CD4-positive, CD25-positive, alpha-beta regulatory T cell (primary cell): ENCODE results near the gene FUT6. TPM values are rescaled to one million over a fixed set of nuclear protein-coding genes. Genes with fewer than 3 reads are reported as not detected.

Experiments
- ATAC-seq, 2 donors: fragments of 150-1000 bp; cut with Tn5 transposase; one replicate each; pipeline ENCODE4 v1.10.0; 2021; ENCODE audit warnings: low read depth in 2 of 2, moderate number of reproducible peaks in 2 of 2, moderate library complexity in 1 of 2
- DNase-seq, 3 donors: peaks; one replicate each; pipeline versions ENCODE4 v3.0.0 to v3.0.0-alpha.2; 2012 to 2022; ENCODE audit warnings: mixed read lengths in 1 of 3
- H3K27ac ChIP-seq: one replicate; pipeline ENCODE4 v1.7.0; 2013; ENCODE audit warnings: mild to moderate bottlenecking, low read length; ENCODE audit not compliant: insufficient read depth, poor library complexity, severe bottlenecking
- H3K27me3 ChIP-seq: one replicate; pipeline ENCODE4 v1.7.0; 2013; ENCODE audit warnings: low read length; ENCODE audit not compliant: control insufficient read depth, insufficient read depth
- H3K36me3 ChIP-seq: one replicate; pipeline ENCODE4 v1.7.0; 2013; ENCODE audit warnings: mild to moderate bottlenecking, low read length, moderate library complexity; ENCODE audit not compliant: control insufficient read depth, insufficient read depth
- H3K4me1 ChIP-seq: 2 replicates; pipeline ENCODE4 v1.7.0; 2013; ENCODE audit warnings: mild to moderate bottlenecking, low read length; ENCODE audit not compliant: insufficient read depth, control insufficient read depth, poor library complexity, severe bottlenecking
- H3K4me3 ChIP-seq: one replicate; pipeline ENCODE4 v1.7.0; 2013; ENCODE audit warnings: low read depth, mild to moderate bottlenecking, low read length, moderate library complexity
- H3K9me3 ChIP-seq, 2 experiments: 1 replicate in 1 of 2; 2 replicates in 1 of 2; pipeline ENCODE4 v1.7.0; 2013; ENCODE audit warnings: low read length in 2 of 2, mild to moderate bottlenecking in 1 of 2, moderate library complexity in 1 of 2; ENCODE audit not compliant: control insufficient read depth in 2 of 2
- H3K27ac Mint-ChIP-seq, 3 donors: one replicate each; pipeline ENCODE4 v1.8.0; 2020 to 2022; ENCODE audit warnings: mild to moderate bottlenecking in 3 of 3, mixed read lengths in 3 of 3, moderate library complexity in 2 of 3
- H3K27me3 Mint-ChIP-seq: one replicate; pipeline ENCODE4 v1.8.0; 2022; ENCODE audit warnings: mild to moderate bottlenecking, mixed read lengths
- H3K36me3 Mint-ChIP-seq: one replicate; pipeline ENCODE4 v1.8.0; 2020; ENCODE audit warnings: mixed read lengths
- H3K4me1 Mint-ChIP-seq, 4 donors: one replicate each; pipeline ENCODE4 v1.8.0; 2020 to 2022; ENCODE audit warnings: mixed read lengths in 4 of 4, mild to moderate bottlenecking in 1 of 4
- H3K4me3 Mint-ChIP-seq, 4 donors: one replicate each; pipeline ENCODE4 v1.8.0; 2020 to 2022; ENCODE audit warnings: mild to moderate bottlenecking in 4 of 4, mixed read lengths in 4 of 4, moderate library complexity in 3 of 4
- H3K9me3 Mint-ChIP-seq, 7 donors: one replicate each; pipeline ENCODE4 v1.8.0; 2020 to 2022; ENCODE audit warnings: mixed read lengths in 7 of 7, mild to moderate bottlenecking in 3 of 7, moderate library complexity in 2 of 7
- polyA plus RNA-seq, 4 donors: library from polyadenylated mRNA; unstranded; fragments of 300-500 nt; fragmentation: Illumina TruSeq; gene quantifications; one replicate each; pipeline ENCODE4 v1.2.3, GENCODE V29; 2021
- total RNA-seq: library from RNA; stranded (reverse); gene quantifications from one replicate; pipeline ENCODE4 v1.2.3, GENCODE V29; 2022

FUT6 gene
- total and polyA plus RNA-seq, 5 donors from 2014 or later = not detected

DNA sequence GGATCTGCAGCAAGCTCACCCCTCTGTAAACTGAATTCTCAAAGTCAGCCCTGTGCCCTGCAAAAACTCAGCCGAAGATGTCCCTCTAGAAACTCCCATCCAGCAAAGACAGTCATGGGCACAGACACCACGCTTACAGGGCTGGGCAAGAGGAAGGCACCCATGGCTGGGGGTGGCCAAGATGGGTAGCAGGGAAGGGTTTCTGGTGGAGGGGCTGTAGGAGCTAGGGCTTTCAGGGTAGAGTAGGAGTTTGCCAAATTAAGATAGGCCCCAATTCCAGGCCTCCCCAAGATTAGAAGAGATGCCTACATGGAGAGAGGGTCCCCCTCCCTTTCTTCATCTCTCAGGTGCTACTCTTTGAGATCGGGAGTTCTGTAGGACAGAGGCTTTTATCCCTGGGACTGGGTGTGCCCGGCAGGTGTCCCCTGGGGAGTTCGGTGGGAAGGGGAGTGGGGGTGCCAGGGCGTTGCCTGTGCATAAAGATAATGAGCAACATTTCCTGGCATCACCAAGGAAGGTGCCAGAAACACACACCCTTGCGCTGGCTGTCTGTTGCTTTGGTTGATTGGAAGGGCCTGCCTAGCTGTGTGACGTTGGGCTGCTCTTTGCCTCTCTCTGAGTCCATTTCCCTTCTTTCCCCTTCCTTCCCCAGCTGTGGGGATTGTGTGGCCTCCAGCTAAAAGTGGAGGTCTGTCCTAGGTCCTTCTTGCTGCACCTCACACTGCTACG lies 25.2 kb downstream of the FUT6 start:
- H3K4me1 ChIP-seq = no peaks in the 10 kb centered on the region
- DNase-seq = no peak
- H3K36me3 Mint-ChIP-seq = no peaks in the 10 kb centered on the region

GRCh38 chr19:5811117-5811516 lies 28.4 kb downstream of the FUT6 start:
- Histone ChIP-seq H3K9me3 (no peaks in the 10 kb centered on the region), H3K36me3 (no peaks in the 10 kb centered on the region), H3K4me1 (no peaks in the 10 kb centered on the region), H3K4me3 (no peak overlapping the region), H3K27me3 (no peaks in the 10 kb centered on the region), H3K27ac (no peak overlapping the region)
- no peak for DNase-seq
- peaks cover 0 to 6% (median 0%) of the 10 kb centered on the region in 4 donors for H3K4me1 Mint-ChIP-seq
- no peak overlapping the region for H3K4me3 Mint-ChIP-seq
- no peaks in the 10 kb centered on the region for H3K36me3 Mint-ChIP-seq
- no peak overlapping the region for H3K27ac Mint-ChIP-seq
- H3K27me3 Mint-ChIP-seq = peaks cover 13% of the 10 kb centered on the region
- ATAC-seq = no peak
- peaks cover 0 to 1% (median 0%) of the 10 kb centered on the region in 7 donors for H3K9me3 Mint-ChIP-seq

More for the DNA sequence above, 25.2 kb downstream of the FUT6 start:
- H3K27ac ChIP-seq = no peak overlapping the region
- no peak overlapping the region for H3K4me3 Mint-ChIP-seq
- H3K27me3 ChIP-seq = no peaks in the 10 kb centered on the region
- no peak for ATAC-seq
- H3K36me3 ChIP-seq = no peaks in the 10 kb centered on the region
- H3K27ac Mint-ChIP-seq = peak overlapping the region in 1 of 3 donors; percentile 59
- no peaks in the 10 kb centered on the region for H3K4me1 Mint-ChIP-seq
- no peaks in the 10 kb centered on the region for H3K9me3 ChIP-seq
- no peak overlapping the region for H3K4me3 ChIP-seq
- peaks cover 4% of the 10 kb centered on the region for H3K27me3 Mint-ChIP-seq
- H3K9me3 Mint-ChIP-seq = peaks cover 0 to 1% (median 0%) of the 10 kb centered on the region in 7 donors

DNA sequence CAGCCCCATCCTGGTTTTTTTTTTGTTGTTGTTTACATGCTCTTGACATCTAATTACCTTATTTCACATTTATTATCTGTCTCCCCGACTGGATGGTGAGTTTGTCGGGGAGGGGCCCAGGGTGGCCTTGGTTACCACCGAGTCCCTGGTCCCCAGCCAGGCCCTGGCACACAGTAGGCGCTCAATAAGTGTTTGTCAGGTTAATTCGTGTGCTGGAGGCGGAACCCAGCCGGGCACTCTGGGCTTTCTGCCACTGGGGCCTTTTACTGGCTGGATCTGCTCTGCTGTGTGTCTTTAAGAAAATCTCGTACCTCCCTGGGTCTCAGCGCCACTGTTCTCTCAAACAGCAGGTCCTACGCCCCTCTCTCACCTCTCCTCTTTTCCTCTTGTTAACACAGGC lies 30.0 kb downstream of the FUT6 start:
- ATAC-seq (no peak), DNase-seq (no peak)
- Histone ChIP-seq H3K36me3 (no peaks in the 10 kb centered on the region), H3K9me3 (no peaks in the 10 kb centered on the region), H3K4me3 (no peak overlapping the region), H3K27ac (no peak overlapping the region), H3K4me1 (peaks cover 8% of the 10 kb centered on the region), H3K27me3 (no peaks in the 10 kb centered on the region)
- no peaks in the 10 kb centered on the region for H3K36me3 Mint-ChIP-seq
- peaks cover 17% of the 10 kb centered on the region for H3K27me3 Mint-ChIP-seq
- peaks cover 0 to 1% (median 0%) of the 10 kb centered on the region in 7 donors for H3K9me3 Mint-ChIP-seq
- H3K27ac Mint-ChIP-seq = peak overlapping the region in 1 of 3 donors; percentile 26
- H3K4me1 Mint-ChIP-seq = peaks cover 0 to 11% (median 0%) of the 10 kb centered on the region in 4 donors
- H3K4me3 Mint-ChIP-seq = no peak overlapping the region

- Histone ChIP-seq H3K27ac (no peak overlapping the region), H3K4me1 (peaks cover 12% of the 10 kb centered on the region), H3K4me3 (no peak overlapping the region), H3K9me3 (no peaks in the 10 kb centered on the region), H3K36me3 (no peaks in the 10 kb centered on the region), H3K27me3 (no peaks in the 10 kb centered on the region)
- H3K27ac Mint-ChIP-seq = peak overlapping the region in 1 of 3 donors; percentile 26
- no peak overlapping the region for H3K4me3 Mint-ChIP-seq
- H3K4me1 Mint-ChIP-seq = peaks cover 0 to 15% (median 0%) of the 10 kb centered on the region in 4 donors
- H3K27me3 Mint-ChIP-seq = peaks cover 21% of the 10 kb centered on the region
- peaks cover 0 to 1% (median 0%) of the 10 kb centered on the region in 7 donors for H3K9me3 Mint-ChIP-seq
- no peak for DNase-seq
- ATAC-seq = no peak
- H3K36me3 Mint-ChIP-seq = no peaks in the 10 kb centered on the region
Measured at GRCh38 chr19:5809053-5809452, 30.4 kb downstream of the FUT6 start.

GRCh38 chr19:5808120-5808816 lies 31.2 kb downstream of the FUT6 start:
- no peak overlapping the region for H3K27ac Mint-ChIP-seq
- no peak overlapping the region for H3K4me3 Mint-ChIP-seq
- Histone ChIP-seq H3K27ac (no peak overlapping the region), H3K4me3 (no peak overlapping the region), H3K36me3 (no peaks in the 10 kb centered on the region), H3K9me3 (no peaks in the 10 kb centered on the region), H3K27me3 (peaks cover under 1% of the 10 kb centered on the region), H3K4me1 (peaks cover 20% of the 10 kb centered on the region)
- H3K36me3 Mint-ChIP-seq = no peaks in the 10 kb centered on the region
- H3K4me1 Mint-ChIP-seq = peaks cover 0 to 21% (median 2%) of the 10 kb centered on the region in 4 donors
- peaks cover 29% of the 10 kb centered on the region for H3K27me3 Mint-ChIP-seq
- ATAC-seq = no peak
- DNase-seq = no peak
- peaks cover 0 to 4% (median 0%) of the 10 kb centered on the region in 7 donors for H3K9me3 Mint-ChIP-seq

DNA sequence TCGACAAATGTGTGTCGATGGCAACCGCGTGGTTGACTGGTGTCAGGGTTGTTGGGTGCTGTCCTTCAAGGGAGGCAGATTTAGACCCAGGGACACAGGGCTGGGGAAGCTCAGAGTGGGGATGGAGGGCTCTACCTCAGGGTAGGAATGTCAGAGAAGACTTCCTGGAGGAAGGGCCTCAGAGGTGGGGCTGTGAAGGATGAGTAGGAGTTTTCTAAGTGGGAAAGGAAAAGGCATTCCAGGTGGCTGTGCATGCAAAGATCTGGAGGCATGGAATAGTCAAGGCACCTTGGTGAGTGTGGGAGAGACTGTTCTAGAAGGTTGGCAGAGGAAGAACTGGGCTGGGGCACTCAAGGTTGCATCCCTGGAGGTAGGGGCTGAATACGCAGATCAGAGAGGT lies 32.6 kb downstream of the FUT6 start:
- no peak for ATAC-seq
- Histone ChIP-seq H3K27ac (no peak overlapping the region), H3K36me3 (no peaks in the 10 kb centered on the region), H3K4me1 (peaks cover 20% of the 10 kb centered on the region), H3K9me3 (no peaks in the 10 kb centered on the region), H3K4me3 (no peak overlapping the region), H3K27me3 (peaks cover 1% of the 10 kb centered on the region)
- no peak for DNase-seq
- Mint-ChIP-seq H3K27ac (peak overlapping the region in 1 of 3 donors; percentile 47), H3K4me3 (peak overlapping the region in 2 of 4 donors; percentile 42 to 54), H3K4me1 (peaks cover 0 to 29% (median 4%) of the 10 kb centered on the region in 4 donors), H3K27me3 (peaks cover 36% of the 10 kb centered on the region), H3K36me3 (no peaks in the 10 kb centered on the region), H3K9me3 (peaks cover 0 to 4% (median 0%) of the 10 kb centered on the region in 7 donors)

- Mint-ChIP-seq H3K27ac (no peak overlapping the region), H3K9me3 (peaks cover 0 to 4% (median 0%) of the 10 kb centered on the region in 7 donors), H3K27me3 (peaks cover 40% of the 10 kb centered on the region), H3K4me3 (peak overlapping the region in 1 of 4 donors; percentile 46), H3K36me3 (no peaks in the 10 kb centered on the region), H3K4me1 (peaks cover 0 to 32% (median 4%) of the 10 kb centered on the region in 4 donors)
- no peak overlapping the region for H3K27ac ChIP-seq
- ATAC-seq = no peak
- H3K9me3 ChIP-seq = no peaks in the 10 kb centered on the region
- DNase-seq = no peak
- peaks cover 1% of the 10 kb centered on the region for H3K27me3 ChIP-seq
- H3K4me1 ChIP-seq = peaks cover 20% of the 10 kb centered on the region
- H3K36me3 ChIP-seq = no peaks in the 10 kb centered on the region
- H3K4me3 ChIP-seq = no peak overlapping the region
Measured at GRCh38 chr19:5806133-5806489, 33.4 kb downstream of the FUT6 start.
